ENCODE results near the gene C1orf116.

DNA sequence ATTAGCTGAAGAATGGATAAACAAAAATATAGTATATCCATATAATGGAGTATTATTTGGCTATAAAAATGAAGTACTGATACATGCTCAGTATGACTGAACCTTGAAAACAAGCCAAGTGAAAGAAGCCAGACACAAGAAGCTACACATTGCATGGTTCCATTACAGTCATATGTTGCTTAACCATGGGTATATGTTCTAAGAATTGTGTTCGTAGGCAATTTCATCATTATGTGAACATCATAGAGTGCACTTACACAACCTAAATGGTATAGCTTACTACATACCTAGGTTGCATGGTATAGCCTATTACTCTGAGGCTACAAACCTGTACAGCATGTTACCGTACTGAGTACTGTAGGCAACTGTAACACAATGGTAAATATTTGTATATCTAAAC lies 33.7 kb downstream of the C1orf116 start:
- TF ChIP-seq TEAD4 (CRISPR knock-in tag; IDR thresholded peaks at IDR 0.05) (no peak), NR1H2 (CRISPR knock-in tag; IDR thresholded peaks at IDR 0.05) (no peak), NFYB (CRISPR knock-in tag; conservative IDR thresholded peaks at IDR 0.05; ENCODE audit: low read depth) (no peak)
- TF ChIP-seq, protein P1, sequence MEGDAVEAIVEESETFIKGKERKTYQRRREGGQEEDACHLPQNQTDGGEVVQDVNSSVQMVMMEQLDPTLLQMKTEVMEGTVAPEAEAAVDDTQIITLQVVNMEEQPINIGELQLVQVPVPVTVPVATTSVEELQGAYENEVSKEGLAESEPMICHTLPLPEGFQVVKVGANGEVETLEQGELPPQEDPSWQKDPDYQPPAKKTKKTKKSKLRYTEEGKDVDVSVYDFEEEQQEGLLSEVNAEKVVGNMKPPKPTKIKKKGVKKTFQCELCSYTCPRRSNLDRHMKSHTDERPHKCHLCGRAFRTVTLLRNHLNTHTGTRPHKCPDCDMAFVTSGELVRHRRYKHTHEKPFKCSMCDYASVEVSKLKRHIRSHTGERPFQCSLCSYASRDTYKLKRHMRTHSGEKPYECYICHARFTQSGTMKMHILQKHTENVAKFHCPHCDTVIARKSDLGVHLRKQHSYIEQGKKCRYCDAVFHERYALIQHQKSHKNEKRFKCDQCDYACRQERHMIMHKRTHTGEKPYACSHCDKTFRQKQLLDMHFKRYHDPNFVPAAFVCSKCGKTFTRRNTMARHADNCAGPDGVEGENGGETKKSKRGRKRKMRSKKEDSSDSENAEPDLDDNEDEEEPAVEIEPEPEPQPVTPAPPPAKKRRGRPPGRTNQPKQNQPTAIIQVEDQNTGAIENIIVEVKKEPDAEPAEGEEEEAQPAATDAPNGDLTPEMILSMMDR (IDR thresholded peaks at IDR 0.05): no peak
- TF ChIP-seq, protein P2, sequence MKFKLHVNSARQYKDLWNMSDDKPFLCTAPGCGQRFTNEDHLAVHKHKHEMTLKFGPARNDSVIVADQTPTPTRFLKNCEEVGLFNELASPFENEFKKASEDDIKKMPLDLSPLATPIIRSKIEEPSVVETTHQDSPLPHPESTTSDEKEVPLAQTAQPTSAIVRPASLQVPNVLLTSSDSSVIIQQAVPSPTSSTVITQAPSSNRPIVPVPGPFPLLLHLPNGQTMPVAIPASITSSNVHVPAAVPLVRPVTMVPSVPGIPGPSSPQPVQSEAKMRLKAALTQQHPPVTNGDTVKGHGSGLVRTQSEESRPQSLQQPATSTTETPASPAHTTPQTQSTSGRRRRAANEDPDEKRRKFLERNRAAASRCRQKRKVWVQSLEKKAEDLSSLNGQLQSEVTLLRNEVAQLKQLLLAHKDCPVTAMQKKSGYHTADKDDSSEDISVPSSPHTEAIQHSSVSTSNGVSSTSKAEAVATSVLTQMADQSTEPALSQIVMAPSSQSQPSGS (CRISPR knock-in tag; IDR thresholded peaks at IDR 0.05; ENCODE audit: borderline replicate concordance, low read depth): no peak
- TF ChIP-seq, protein P3, sequence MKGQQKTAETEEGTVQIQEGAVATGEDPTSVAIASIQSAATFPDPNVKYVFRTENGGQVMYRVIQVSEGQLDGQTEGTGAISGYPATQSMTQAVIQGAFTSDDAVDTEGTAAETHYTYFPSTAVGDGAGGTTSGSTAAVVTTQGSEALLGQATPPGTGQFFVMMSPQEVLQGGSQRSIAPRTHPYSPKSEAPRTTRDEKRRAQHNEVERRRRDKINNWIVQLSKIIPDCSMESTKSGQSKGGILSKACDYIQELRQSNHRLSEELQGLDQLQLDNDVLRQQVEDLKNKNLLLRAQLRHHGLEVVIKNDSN (CRISPR knock-in tag; IDR thresholded peaks at IDR 0.05): no peak
- TF ChIP-seq, protein P4, sequence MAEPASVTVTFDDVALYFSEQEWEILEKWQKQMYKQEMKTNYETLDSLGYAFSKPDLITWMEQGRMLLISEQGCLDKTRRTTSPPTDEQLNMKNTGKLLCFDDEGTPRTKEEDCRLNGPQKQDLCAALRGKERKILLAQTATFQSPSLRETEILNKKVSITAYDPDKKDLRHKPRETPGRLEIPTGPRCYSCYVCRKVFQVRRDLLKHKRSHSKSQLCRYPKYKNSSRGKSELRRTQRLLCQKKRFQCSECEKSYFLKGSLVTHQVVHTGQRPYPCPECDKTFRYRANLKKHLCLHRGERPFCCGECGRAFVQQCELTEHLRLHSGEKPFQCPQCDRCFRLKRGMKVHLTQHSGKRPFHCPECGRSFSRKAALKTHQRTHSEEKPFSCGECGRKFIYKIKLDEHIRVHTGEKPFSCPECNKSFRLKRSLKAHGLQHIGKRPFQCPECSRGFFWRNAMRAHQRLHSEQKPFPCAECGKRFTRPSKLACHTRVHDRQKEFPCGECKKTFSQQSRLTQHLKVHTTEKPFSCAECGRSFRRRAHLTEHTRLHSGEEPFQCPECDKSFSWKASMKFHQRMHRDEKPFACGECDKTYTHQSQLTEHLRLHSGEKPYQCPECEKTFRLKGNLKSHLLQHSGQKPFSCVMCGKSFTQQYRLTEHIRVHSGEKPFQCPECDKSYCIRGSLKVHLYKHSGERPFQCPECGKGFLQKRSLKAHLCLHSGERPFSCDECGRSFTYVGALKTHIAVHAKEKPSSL (CRISPR knock-in tag; conservative IDR thresholded peaks at IDR 0.05): no peak
